ENCODE data around the gene ZNF469.

ZNF469 gene

GRCh38 chr16:88393571-88393970 is 10.8 kb downstream of the ZNF469 start:
- TF ChIP-seq ZNF274 (IDR thresholded peaks at IDR 0.05; ENCODE audit: low read depth, low read length): no peak

DNA sequence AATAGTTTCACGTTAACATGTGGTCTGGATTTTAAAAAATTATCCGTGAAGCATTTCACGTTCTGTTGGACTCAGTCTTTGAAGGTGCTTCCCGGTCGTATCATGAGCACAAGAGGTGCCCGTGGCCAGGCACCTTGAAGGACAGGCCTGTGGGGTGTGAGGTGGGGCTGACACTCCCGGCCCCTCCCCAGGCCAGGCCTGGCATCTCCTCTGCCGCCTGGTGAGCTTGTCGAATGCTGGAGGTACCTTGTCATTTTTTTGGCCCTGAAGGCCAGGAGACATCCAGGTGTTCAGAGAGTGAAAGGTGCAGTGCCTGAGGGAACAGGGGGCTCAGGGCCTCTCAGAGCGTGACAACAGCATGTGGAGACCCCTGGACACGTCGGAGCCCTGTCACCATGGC is 11.7 kb downstream of the ZNF469 start:
- H3K4me3 ChIP-seq (ENCODE audit: low read length): no peak overlapping the region
- TF ChIP-seq ZNF274 (IDR thresholded peaks at IDR 0.05; ENCODE audit: low read depth, low read length): no peak

More at GRCh38 chr16:88393571-88393970, 10.8 kb downstream of the ZNF469 start:
- no peak overlapping the region for H3K4me3 ChIP-seq (ENCODE audit: low read length)

DNA sequence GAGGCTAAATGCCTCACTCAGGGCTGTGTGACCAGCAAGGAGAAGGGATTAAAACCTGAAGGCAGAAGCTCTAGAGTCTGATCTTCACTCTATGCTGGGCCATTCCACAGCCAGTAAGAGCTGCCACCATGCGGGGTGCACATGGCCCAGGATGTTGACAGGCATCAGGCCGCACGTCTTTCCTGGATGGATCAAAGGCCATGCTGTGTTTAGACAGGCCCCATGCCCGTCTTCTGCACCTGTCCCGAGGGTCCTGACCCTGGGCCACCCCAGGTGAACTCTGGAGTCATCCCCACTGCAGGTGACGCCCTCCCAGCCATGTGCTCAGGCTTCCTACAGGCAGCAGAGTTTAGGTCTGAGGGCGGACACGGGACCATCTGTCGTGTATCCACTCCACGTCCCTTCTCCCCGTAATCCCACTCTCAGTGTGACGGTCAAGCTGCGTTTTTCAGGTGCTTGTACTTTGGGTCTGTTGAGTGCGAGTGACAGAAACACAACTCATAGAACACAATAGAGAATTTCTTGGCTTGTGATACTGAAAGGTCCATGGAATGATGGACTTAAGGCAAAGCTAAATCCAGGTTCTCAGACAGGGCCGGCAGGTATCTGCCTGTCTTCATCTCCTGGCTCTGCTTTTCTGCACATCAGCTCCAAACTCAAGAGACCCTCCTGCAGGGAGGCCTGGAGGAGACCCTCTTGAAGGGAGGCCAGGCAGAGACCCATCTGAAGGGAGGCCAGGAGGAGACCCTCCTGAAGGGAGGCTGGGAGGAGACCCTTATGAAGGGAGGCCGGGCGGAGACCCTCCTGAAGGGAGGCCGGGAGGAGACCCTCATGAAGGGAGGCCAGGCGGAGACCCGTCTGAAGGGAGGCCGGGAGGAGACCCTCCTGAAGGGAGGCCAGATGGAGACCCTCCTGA is 13.2 kb downstream of the ZNF469 start:
- no peak overlapping the region for H3K4me3 ChIP-seq (ENCODE audit: low read length)
- no peak for TF ChIP-seq ZNF274 (IDR thresholded peaks at IDR 0.05; ENCODE audit: low read depth, low read length)

DNA sequence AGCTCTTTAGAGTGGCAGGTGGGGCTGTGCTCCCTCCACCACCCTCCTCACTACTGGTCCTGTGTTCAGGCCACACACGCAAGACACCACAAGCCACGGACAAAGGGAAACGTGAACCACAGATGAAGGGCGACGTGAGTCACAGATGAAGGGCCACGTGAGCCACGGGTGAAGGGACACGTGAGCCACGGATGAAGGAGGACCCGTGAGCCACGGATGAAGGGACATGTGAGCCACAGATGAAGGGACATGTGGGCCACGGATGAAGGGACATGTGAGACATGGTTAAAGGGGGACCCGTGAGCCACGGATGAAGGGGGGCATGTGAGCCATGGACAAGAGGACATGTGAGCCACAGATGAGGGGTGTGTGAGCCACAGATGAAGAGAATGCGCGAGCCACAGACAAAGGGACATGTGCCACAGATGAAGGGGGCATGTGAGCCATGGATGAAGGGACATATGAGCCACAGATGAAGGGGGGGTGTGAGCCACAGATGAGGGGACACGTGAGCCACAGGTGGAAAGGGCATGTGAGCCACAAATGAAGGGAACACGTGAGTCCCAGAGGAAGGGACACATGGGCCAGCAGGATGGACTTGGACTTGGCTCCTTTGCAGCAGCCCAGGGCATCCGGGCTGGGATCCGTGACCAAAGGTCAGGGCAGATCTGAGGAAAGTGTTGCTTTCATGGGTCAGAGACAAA is 15.6 kb downstream of the ZNF469 start:
- TF ChIP-seq ZNF274 (IDR thresholded peaks at IDR 0.05; ENCODE audit: low read depth, low read length): no peak
- no peak overlapping the region for H3K4me3 ChIP-seq (ENCODE audit: low read length)

- no peak for TF ChIP-seq ZNF274 (IDR thresholded peaks at IDR 0.05; ENCODE audit: low read depth, low read length)
- H3K4me3 ChIP-seq (ENCODE audit: low read length): no peak overlapping the region
These were observed 16.1 kb downstream of the ZNF469 start for GRCh38 chr16:88398874-88399178.

DNA sequence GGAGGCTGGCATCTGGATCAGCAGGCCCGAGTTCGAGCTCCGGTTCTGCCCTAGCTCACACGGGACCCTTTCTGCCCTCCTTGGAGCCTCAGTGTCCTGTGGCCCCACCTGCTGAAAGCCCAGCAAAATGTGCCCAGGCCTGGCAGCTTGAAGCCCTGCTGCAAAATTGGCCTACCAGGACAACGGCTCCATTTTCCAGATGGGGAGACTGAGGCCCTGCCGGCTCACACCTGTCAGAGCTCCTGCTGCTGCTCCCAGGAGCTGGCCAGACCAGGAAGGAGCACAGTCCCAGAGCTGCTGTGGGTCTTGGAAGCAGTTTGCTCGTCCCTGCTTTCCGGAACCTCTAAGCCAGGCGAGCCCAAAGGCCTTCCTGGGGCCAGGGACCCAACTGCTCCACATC is 17.4 kb downstream of the ZNF469 start:
- TF ChIP-seq ZNF274 (IDR thresholded peaks at IDR 0.05; ENCODE audit: low read depth, low read length): no peak
- no peak overlapping the region for H3K4me3 ChIP-seq (ENCODE audit: low read length)

- no peak for TF ChIP-seq ZNF274 (IDR thresholded peaks at IDR 0.05; ENCODE audit: low read depth, low read length)
These were observed 19.0 kb downstream of the ZNF469 start for GRCh38 chr16:88401604-88402246.

DNA sequence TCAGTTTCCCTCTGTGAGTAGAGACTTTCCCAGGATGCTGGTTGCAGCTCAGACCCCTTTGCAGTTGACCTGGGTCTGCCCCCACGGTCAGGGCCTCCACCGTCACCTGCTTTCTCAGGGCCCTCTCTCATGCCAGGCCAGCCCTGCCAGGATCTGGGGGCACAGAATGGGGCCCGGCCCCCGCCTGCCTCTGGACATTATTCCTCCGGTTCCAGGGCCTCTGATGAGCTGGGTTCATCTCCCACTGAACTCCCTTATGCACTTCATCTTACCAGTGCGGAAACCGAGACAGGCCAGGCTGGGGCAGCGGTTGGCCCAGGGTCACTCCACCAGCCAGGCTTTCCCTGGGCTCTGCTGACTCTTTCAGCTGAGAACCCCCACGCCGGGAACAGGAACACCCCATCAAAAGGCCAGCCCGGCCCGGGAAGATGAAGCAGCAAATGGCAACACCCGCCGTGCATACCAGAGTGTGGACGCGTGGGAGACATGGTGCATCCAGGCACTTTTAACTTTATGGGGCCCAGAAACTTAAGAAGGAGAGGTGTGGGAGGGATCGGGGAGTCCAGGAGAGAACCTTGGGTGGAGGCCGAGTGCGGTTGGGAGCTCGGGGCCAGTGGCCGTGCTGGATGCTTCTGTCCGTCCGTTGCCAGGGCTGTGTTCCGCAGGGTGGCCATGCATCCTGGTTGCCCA is 19.9 kb downstream of the ZNF469 start:
- H3K4me3 ChIP-seq (ENCODE audit: low read length): no peak overlapping the region
- no peak for TF ChIP-seq ZNF274 (IDR thresholded peaks at IDR 0.05; ENCODE audit: low read depth, low read length)

More at GRCh38 chr16:88401604-88402246, 19.0 kb downstream of the ZNF469 start:
- H3K4me3 ChIP-seq (ENCODE audit: low read length): no peak overlapping the region

DNA sequence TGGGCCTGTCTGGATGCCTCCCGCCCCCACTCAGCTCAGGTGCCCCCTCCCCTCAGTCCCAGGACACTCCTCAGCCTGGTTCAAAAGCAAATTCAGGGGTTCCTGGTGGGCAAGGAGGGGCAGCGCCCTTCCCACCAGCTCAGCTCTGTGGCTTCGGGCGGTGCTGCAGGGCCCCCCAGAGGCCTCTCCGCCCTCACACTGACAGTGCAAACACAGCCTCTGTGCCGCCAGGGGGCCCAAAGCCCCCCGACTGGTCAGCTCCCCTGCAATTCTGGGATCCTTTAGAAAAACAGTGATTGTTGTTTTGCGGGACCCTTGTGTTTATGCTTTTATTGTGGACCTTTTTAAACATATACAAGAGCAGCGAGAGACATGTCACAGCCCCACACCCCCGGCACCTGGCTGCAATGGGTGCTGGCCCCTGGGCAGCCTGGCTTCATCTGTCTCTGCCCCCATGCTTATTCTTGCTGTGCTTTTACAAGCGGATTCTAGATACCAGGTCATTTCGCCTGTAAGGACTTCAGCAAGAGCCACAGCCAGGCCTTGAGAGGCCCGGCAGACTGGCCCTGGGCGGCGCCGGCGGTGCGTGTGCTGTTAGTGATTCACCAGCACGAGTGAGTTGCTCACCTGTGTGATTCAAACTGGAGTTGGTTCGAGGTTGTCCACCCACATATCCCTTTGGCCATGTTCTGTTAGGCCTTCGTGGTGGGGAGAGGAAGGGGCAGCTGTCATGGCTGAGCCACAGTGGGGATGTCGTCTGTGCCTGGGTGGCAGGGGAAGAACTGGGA is 21.2 kb downstream of the ZNF469 start:
- TF ChIP-seq ZNF274 (IDR thresholded peaks at IDR 0.05; ENCODE audit: low read depth, low read length): no peak
- no peak overlapping the region for H3K4me3 ChIP-seq (ENCODE audit: low read length)

DNA sequence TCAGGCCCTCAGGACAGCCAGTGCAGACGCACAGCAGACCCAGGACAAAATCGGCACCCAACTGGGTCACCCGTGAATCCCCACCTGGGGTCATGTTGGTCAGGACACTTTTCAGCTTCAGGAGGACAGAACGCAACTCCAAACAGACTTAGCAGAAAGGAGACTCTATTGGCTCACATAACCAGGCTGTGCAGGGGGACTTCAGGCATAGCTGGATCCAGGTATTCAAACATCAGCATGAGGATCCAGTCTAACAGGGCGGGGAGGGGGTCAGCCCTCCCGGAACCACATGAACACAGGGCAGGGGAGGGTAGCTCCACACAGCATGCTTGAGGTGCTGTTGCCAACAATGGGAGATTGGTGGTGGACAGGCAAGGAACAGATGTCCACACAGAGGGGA is 22.0 kb downstream of the ZNF469 start:
- TF ChIP-seq ZNF274 (IDR thresholded peaks at IDR 0.05; ENCODE audit: low read depth, low read length): no peak
- no peak overlapping the region for H3K4me3 ChIP-seq (ENCODE audit: low read length)

GRCh38 chr16:88405216-88406060 is 22.7 kb downstream of the ZNF469 start:
- no peak for TF ChIP-seq ZNF274 (IDR thresholded peaks at IDR 0.05; ENCODE audit: low read depth, low read length)
- no peak overlapping the region for H3K4me3 ChIP-seq (ENCODE audit: low read length)
